ENCODE results near the gene TNFSF4.
"Not testable (repeated sequence)": the region's sequence is repeated elsewhere in the genome, so short reads cannot be mapped to it uniquely, and the experiment has no call there.

The TNFSF4 gene

DNA sequence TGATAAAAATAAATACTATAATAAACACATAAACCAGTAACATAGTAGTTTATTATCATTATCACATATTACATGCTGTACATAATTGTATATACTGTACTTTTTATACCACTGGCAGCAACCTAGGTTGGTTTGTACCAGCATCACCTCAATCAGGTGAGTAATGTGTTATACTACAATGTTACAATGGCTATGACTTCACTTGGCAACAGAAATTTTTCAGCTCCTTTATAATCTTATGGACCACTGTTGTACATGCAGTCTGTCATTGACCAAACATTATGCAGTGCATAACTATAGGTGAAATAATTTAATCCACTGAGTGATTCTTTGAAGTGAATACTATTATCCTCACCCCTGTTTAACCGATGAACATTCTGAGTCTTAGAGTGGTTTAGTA lies 44.5 kb downstream of the TNFSF4 start:
- no peak for DNase-seq

DNA sequence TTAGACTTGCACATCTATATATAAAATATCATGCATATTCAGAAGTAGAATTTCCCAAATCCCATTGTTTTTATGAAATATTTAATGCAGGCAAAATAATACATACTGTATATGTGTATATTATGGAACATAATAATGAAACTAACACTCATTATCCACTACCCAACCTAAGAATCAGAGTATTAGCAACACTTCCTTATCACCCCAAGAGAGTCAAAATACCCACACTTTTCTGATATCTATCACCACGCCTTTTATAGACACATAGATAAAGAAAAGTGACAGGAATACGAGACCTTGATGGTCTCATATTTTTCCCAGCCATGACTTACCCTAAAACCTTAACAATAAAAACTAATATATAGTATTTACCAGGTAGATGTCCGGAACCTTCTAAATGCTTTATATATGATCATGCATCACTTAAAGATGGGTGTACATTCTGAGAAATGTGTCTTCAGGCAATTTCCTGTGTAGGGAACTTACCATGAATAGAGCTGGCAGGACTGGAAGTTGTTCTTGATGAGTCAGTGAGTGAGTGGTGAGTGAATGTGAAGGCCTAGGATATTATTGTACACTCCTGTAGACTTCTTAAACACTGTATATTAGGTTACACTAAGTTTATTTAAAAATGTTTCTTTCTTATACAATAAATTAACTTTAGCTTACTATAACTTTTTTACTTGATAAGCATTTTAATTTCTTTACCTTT lies 45.5 kb downstream of the TNFSF4 start:
- DNase-seq = no peak

- not testable (repeated sequence) for DNase-seq
These were observed 53.2 kb downstream of the TNFSF4 start for GRCh38 chr1:173153964-173154363.

DNA sequence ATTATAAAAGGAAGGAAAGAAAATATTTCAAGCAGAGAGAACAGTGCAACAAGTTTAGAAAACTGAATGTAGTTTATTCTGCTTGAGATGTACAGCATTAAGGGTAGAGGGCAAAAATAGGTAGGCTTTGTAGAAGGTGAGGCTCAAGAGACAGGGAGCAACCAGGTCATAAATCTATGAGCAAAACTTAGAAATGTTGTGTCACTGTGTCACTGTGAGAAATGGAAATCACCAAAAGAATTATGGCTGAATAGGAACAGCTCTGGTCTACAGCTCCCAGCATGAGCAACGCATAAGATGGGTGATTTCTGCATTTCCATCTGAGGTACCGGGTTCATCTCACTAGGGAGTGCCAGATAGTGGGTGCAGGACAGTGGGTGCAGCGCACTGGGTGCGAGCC lies 53.6 kb downstream of the TNFSF4 start:
- DNase-seq = no peak

GRCh38 chr1:173152598-173152997 lies 54.5 kb downstream of the TNFSF4 start:
- no peak for DNase-seq

- DNase-seq = no peak
These were observed 56.3 kb downstream of the TNFSF4 start for GRCh38 chr1:173150795-173151194.

- DNase-seq = no peak
These were observed 57.2 kb downstream of the TNFSF4 start for GRCh38 chr1:173149887-173150286.

DNA sequence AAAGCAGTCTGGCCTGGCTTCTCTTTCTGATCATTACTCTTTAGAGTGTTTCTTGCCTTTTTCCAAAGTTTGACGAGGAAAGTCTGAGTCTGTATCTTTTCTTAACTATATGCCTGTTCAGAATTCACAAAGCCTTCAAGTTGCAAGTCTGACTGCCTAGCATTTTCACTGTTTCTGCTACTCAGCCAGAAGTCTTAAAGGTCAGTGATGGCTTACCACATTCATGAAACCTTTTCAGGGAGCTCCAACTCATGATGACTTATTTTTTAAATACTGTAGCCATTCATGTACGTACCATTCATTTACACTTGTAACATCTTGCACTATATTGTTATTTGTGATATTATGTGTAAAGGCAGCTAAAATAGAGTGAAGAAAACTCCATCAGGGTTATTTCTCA lies 58.2 kb downstream of the TNFSF4 start:
- no peak for DNase-seq

- no peak for DNase-seq
These were observed 58.6 kb downstream of the TNFSF4 start for GRCh38 chr1:173148545-173148944.

GRCh38 chr1:173140733-173141132 lies 66.4 kb downstream of the TNFSF4 start:
- no peak for DNase-seq

- DNase-seq = no peak
These were observed 67.4 kb downstream of the TNFSF4 start for GRCh38 chr1:173139706-173140105.

- no peak for DNase-seq
These were observed 69.9 kb downstream of the TNFSF4 start for GRCh38 chr1:173137107-173137706.

GRCh38 chr1:173134800-173135199 lies 72.3 kb downstream of the TNFSF4 start:
- DNase-seq = peak; percentile 75

GRCh38 chr1:173134029-173134428 lies 73.1 kb downstream of the TNFSF4 start:
- DNase-seq = no peak
